GM19193 (cell line): ENCODE measurements around the gene SCYL1.

Experiments
- POLR2A ChIP-seq: IDR thresholded peaks from 4 replicates; pipeline ENCODE4 v1.6.1; 2011; ENCODE audit not compliant: insufficient read depth, insufficient read length; ENCODE audit errors: extremely low read depth

SCYL1 gene

DNA sequence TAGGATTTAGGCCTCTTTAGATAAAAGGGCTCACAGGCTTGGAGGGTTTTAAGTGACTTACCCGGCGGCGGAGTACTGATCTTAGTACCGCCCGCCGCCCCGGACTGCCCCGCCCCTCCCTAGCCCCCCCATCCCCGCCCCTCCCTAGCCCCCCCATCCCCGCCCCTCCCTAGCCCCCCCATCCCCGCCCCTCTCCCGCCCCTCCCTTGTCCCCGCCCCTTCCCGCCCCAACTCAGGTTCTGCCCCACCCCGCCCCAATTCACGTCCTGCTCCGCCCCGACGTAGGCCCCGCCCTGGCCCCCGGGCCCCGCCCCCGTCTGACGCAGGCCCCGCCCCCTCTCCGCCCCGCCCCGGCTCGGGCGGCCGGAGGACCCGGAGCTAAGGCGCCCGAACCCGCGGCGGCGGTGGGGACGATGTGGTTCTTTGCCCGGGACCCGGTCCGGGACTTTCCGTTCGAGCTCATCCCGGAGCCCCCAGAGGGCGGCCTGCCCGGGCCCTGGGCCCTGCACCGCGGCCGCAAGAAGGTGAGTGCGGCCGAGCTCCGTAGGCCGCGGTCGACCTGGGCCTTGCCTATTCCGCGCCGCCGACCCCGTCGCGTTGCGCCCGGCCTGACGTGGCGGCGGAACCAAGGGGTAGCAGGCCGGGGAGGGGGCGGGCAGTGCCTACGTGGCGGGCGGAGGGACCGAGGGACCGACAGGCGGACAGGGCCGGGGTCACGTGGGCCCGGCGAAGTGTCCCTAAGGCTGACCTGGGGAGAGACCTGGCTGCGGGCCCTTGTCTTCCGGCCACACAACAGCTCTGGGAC is at the start of gene SCYL1:
TSS of gene SCYL1 (plus strand) at position 343 of the 805 bp plus-strand sequence. CDS start at position 414, 71 bp downstream.
- TF ChIP-seq POLR2A, result peak; percentile 66

GRCh38 chr11:65476632-65477148 is 48.2 kb upstream of the SCYL1 start:
- no peak for TF ChIP-seq POLR2A

- peak; percentile 89 for TF ChIP-seq POLR2A
These were observed 47.5 kb upstream of the SCYL1 start for GRCh38 chr11:65477149-65477965.

DNA sequence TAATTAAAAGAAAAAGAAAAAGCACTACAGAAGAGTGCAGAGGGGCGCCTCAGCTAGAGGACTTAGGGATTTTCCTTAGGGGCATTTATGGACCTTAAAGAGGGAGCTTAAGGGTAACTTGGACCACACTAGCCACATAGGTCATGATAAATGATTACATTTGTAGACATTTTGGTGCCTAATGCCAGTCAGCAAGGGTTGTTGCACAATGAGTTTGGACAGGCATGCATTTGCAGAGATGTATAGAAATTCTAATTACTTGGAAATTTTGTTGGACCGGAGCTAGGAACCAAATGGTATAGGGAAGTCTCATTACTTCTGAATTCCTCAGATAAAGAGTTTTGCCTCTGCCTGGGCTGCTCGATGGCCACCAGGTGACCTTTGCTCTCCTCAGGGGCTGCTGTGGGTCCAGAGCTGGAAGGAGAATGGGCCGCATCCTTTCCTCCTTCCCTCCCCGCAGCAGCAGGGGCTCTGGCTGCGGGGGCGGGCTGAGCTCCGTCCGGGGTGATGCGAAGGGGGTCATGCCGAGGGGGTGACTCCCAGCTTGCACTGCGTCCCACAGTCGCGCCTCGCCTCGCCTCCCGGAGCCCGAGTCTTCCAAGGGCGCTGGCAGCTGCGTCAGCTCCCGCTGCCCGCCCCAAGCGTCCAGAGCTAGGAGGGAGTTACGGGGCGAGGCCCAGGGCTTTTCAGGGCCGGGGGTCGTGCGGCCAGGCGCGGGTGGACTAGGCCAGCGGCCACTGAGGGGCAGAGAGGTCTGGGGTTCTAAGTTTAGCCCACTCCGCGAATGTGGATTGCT is 46.3 kb upstream of the SCYL1 start:
- TF ChIP-seq POLR2A, result no peak

DNA sequence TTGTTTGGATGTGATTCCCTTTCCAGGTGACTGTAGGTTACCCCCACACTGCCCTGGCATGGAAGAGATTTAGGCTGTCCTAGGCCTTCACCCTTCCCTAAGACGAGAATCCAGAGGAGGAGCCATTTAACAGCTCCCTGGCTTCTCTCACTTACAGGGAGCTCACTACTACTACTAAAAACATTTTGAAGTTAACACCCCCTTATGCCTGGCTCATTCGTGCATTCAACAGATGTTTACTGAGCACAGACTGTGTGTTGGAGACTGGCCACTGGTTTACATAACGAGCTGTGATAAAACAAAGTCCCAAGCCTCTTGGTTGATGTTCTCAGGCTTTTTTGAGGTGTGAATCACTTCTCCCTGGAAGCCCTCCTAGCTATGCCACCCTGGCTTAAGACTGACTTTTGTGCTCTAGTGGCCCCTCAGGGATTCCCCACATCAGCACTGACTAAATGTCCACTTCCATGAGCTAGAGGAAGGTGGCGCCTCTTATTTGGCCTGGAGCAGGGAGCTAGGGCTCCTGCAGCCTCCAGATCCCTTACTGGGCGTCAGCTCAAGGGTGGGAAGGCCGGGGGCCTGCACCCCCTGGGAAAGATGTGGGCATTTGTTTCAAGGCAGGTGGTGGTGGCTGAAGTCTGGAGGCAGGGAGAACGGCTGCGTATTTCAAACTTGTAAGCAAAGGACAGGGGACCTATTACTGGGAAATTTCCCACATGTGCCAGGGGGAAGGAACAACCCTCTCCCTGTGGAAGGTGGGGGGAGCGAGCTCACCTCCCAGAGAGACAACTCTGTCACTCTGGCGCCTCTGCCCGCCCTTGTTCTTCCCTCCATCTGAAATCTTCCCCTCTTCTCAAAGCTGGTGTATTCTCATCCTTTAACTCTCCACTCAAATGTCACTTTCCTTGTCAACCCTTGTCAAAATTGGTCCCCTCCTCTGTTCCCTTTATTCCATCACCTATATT is 45.4 kb upstream of the SCYL1 start:
- TF ChIP-seq POLR2A, result no peak

DNA sequence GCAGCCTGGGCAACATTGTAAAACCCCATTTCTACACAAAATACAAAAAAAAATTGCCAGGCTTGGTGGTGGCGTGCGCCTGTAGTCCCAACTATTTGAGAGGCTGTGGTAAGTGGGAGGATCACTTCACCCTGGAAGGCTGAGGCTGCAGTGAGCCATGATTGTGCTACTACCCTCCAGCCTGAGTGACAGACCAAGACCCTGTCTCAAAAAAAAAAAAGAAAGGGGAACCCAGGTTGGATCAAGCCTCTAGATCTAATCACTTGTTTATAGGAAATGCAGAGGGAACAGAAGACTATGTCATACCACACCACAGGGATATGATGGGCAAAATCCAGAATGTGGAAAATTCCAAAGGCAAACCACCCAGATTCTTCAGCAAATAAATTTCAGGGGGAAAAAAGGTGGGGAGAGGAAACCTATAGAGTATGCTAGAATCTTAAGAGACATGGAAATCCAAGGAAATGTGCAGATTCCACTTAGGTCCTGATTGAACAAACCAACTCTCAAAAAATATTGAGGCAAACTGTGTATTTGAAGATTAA is 42.5 kb upstream of the SCYL1 start:
- TF ChIP-seq POLR2A, result no peak

- TF ChIP-seq POLR2A, result no peak
These were observed 39.0 kb upstream of the SCYL1 start for GRCh38 chr11:65485920-65486219.

DNA sequence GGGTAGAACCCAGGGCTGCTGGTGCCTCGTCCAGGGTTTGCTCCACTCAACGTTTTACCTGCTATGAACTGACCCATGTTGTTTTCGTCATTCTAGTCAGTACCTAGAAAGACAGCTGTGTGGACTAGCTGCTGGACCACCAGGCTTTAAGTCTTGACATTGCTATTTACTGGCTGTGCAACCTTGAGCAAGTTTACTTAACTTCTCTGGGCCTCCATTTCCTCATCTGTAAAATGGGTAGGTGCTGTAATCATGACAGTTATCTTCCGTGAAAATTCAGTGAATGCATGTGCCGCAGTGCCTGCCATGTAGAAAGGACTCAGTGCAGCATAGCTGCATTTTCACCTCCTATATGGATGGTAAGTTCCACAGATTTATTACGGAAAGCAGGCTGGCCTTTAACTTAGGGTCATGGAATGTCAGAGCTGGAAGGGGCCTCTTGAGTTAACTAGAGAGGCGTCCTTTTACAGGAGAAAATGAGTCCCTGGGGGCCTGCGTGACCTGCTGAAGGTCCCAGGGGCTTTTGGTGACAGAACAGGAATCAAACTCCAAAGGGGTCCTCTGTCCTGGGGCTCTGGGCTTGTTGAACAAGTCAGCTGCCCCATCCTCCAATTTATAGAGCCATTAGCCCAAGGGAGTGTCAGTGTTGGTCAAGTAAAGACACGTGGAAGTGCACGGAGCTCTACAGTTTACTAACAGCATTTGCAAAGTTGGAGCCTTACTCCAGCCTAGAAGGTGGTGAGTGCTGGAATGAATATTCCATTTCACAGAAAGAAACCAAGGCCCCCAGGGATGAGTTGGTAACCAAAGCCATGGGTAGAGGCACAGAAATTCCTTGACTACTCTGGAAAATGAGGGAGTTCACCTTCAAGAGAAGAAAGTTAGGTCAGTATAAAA is 38.1 kb upstream of the SCYL1 start:
- no peak for TF ChIP-seq POLR2A

GRCh38 chr11:65487467-65488272 is 37.2 kb upstream of the SCYL1 start:
- no peak for TF ChIP-seq POLR2A

DNA sequence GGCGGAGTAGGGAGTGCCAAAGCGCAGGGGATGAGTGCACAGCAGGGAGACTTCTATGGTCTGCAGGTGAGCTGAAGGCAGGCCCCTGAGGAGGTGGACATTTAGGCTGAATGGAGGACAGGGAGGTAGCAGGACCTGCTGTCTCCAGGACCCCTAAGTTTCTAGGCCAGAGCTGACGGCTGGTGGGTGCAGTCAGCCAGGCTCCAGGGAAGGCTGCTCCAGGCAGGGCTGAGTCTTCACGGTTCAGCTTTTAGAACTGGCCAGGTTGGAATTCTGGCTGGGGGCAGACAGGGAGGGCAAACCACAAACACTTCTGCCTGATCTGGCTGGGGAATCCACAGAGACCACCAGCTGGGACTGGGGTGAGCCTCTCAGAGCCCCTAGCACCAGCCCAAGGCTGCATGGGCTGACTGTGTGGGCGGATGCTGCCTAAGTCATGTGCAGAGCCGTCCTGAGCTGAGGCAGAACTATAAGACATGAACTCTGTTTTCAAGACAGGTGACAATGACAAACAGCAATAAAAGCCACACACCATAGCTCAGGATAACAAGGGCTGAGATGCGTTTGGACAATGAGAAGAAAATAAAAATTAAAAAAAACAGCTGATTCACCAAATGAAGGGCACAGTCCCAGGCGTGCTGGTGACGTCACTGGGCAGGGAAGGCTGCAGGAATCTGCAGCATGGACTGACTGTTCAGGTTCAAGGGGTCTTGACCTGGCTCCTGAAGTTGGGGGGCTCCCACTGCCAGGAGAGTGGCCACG is 36.4 kb upstream of the SCYL1 start:
- no peak for TF ChIP-seq POLR2A

DNA sequence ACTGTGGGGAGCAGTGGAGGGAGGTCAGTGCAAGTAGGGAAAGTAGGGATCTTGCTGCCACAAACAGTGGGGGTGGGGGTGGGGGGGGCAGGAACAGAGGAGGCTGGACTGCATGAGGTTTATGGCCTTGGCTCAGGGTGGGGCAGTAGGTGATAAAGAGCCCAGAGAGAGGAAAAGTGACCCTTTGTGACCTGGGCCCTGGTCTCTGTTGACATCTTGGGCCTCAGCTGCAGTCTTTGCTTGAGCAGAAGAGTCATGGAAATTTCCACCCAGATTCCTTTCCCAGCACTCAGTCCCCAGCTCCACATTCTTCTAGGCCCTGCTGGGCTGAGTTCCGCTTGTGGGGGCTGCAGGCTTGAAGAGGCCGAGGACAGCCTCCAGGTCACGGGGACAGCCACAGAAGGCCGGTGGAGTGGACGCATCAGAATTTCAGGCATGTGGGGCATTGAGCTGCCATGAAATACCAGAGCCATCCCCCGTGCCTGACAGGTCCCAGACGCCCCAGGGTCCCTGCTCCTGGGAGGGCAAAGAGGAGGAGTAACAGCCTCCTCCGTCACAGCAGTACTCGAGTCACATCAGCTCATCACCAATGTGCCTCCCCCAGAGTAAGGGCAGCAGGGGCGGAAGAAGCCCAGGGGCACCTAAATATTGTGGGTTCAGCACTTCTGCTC is 35.7 kb upstream of the SCYL1 start:
- no peak for TF ChIP-seq POLR2A

DNA sequence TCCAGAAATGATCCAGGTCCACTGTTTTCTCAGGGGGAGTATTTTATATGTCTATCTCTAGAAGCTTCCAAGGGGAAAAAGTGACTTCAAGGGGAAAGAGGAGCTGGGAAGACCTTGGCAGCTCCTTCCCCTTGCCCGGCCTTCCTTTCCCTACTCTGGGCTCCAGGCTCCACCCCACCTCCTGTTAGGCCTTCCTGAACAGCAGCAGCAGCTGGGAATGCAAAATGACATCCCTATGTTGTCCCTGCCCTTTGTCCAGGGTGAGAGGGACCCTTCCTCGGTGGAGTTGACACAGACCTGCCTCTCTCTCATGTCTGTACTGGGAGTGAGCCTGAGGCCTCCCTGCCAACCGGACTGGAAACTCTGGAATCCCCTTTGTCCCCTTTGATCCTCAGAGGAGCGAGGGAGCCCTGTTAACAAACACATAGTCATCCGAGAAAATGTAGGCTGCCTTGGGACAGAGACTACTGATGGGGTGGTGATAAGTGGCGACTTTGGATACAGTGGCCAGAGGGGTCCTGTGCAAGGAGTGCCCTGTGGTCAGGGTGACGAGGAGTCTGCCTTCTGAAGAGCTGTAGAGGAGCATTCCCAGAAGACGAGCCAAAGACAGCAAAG is 35.1 kb upstream of the SCYL1 start:
- TF ChIP-seq POLR2A, result no peak
